D341Med (cell line): ENCODE measurements around the gene NEURL3.
"Not testable (repeated sequence)": the region's sequence is repeated elsewhere in the genome, so short reads cannot be mapped to it uniquely, and the experiment has no call there.

Experiments used
- DNase-seq: peaks from one replicate; pipeline ENCODE4 v3.0.0; 2012; ENCODE audit warnings: low spot score

The NEURL3 gene

GRCh38 chr2:96505231-96505889 is at the start of gene NEURL3:
TSS of gene NEURL3 (minus strand) at chr2:96505357. CDS start at chr2:96505286, 71 bp downstream.
- DNase-seq = no peak

- peak; percentile 90 for DNase-seq
Observed at GRCh38 chr2:96554293-96555145, 49.4 kb upstream of the NEURL3 start.

- DNase-seq = not testable (repeated sequence)
Observed at GRCh38 chr2:96553957-96554292, 48.8 kb upstream of the NEURL3 start.

- DNase-seq = no peak
Observed at GRCh38 chr2:96553176-96553956, 48.2 kb upstream of the NEURL3 start.

- no peak for DNase-seq
Observed at GRCh38 chr2:96552315-96553175, 47.4 kb upstream of the NEURL3 start.

GRCh38 chr2:96551605-96552314 is 46.6 kb upstream of the NEURL3 start:
- no peak for DNase-seq

- DNase-seq = no peak
Observed at GRCh38 chr2:96550787-96551604, 45.8 kb upstream of the NEURL3 start.

- DNase-seq = peak; percentile 53
Observed at GRCh38 chr2:96549967-96550786, 45.0 kb upstream of the NEURL3 start.

GRCh38 chr2:96549466-96549785 is 44.3 kb upstream of the NEURL3 start:
- no peak for DNase-seq

GRCh38 chr2:96548558-96549465 is 43.7 kb upstream of the NEURL3 start:
- DNase-seq = no peak

- DNase-seq = no peak
Observed at GRCh38 chr2:96547731-96548171, 42.6 kb upstream of the NEURL3 start.

- DNase-seq = no peak
Observed at GRCh38 chr2:96547203-96547641, 42.1 kb upstream of the NEURL3 start.

- no peak for DNase-seq
Observed at GRCh38 chr2:96546797-96547196, 41.6 kb upstream of the NEURL3 start.

GRCh38 chr2:96546321-96546720 is 41.2 kb upstream of the NEURL3 start:
- DNase-seq = no peak

- DNase-seq = no peak
Observed at GRCh38 chr2:96542357-96542977, 37.3 kb upstream of the NEURL3 start.

GRCh38 chr2:96541398-96542152 is 36.4 kb upstream of the NEURL3 start:
- DNase-seq = no peak

GRCh38 chr2:96540136-96540535 is 35.0 kb upstream of the NEURL3 start:
- DNase-seq = no peak
